A549 (cell line): ENCODE results near the gene PBX4.

ENCODE experiments used
- CHD4 ChIP-seq: fragments of 200-600 bp; sonication (generic); IDR thresholded peaks from 2 replicates; pipeline ENCODE4 v1.6.1; 2016; ENCODE audit warnings: antibody characterized with exemption, mild to moderate bottlenecking, borderline replicate concordance
- EP300 ChIP-seq, 2 experiments: fragments of >200 bp; sonication (Bioruptor Twin); formaldehyde crosslinking; IDR thresholded peaks; 2 replicates in 1 of 2; 3 replicates in 1 of 2; pipeline ENCODE4 v1.6.1; 2016 to 2017
- MAZ ChIP-seq: fragments of 150-350 bp; IDR thresholded peaks from 2 replicates; pipeline ENCODE4 v1.6.1; 2014; ENCODE audit warnings: antibody characterized with exemption, low read depth, low read length, borderline replicate concordance
- RFX5 ChIP-seq: fragments of 450-650 bp; IDR thresholded peaks from 2 replicates; pipeline ENCODE4 v1.7.1; 2014; ENCODE audit warnings: antibody characterized with exemption, mild to moderate bottlenecking, moderate library complexity
- TF ChIP-seq, protein P1 (sequence below): fragments of 150-350 bp; IDR thresholded peaks from 2 replicates; pipeline ENCODE4 v1.6.1; 2014; ENCODE audit warnings: low read depth, mild to moderate bottlenecking, low read length
- TF ChIP-seq, protein P2 (sequence below): fragments of >200 bp; sonication (Bioruptor Twin); formaldehyde crosslinking; IDR thresholded peaks from 3 replicates; pipeline ENCODE4 v1.5.1; 2016

DNA sequence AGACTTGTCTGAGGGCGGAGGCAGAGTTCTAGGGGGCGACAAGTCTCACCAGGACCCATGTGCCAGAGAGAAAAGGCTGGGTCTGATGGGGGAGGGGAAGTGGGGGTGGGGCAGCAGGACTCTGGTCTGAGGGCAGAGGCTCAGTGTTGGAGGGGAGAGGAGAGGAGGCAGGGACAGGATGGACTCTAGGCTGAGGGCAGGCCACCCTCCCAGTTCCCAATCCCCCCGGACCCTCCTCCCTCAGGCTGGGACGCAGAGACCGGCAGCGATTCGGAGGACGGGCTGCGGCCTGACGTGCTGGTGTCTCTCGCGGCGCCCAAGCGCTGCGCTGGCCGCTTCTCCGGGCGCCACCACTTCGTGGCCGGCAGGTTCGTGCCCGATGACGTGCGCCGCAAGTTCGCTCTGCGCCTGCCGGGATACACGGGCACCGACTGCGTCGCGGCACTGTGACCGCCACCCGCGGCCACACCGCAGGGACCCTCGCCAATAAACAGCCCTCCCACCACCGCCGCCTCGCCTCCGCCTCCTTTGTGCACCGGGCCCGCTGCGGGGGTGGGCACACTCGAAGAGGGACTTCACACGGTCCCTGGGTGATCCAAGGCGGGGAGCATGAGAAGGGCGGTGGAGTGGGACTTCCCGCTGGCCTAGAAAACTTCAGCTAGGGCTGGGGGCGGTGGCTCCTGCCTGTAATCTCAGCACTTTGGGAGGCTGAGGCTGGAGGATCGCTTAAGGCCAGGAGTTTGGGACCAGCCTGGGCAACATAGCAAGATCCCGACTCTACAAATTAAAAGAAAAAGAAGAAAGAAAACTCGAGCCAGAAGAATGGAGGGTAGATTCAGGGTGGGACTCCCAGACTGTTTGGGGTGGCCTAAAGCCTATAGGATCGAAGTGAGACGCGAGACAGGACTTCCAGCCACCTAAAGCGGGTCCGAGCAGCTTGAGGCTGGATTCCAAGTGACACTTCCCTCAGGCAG, 81.1 kb downstream of the PBX4 start:
- TF ChIP-seq, protein P1, sequence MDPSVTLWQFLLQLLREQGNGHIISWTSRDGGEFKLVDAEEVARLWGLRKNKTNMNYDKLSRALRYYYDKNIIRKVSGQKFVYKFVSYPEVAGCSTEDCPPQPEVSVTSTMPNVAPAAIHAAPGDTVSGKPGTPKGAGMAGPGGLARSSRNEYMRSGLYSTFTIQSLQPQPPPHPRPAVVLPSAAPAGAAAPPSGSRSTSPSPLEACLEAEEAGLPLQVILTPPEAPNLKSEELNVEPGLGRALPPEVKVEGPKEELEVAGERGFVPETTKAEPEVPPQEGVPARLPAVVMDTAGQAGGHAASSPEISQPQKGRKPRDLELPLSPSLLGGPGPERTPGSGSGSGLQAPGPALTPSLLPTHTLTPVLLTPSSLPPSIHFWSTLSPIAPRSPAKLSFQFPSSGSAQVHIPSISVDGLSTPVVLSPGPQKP, result no peak
- TF ChIP-seq MAZ, result no peak
- TF ChIP-seq, protein P2, sequence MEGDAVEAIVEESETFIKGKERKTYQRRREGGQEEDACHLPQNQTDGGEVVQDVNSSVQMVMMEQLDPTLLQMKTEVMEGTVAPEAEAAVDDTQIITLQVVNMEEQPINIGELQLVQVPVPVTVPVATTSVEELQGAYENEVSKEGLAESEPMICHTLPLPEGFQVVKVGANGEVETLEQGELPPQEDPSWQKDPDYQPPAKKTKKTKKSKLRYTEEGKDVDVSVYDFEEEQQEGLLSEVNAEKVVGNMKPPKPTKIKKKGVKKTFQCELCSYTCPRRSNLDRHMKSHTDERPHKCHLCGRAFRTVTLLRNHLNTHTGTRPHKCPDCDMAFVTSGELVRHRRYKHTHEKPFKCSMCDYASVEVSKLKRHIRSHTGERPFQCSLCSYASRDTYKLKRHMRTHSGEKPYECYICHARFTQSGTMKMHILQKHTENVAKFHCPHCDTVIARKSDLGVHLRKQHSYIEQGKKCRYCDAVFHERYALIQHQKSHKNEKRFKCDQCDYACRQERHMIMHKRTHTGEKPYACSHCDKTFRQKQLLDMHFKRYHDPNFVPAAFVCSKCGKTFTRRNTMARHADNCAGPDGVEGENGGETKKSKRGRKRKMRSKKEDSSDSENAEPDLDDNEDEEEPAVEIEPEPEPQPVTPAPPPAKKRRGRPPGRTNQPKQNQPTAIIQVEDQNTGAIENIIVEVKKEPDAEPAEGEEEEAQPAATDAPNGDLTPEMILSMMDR, result no peak
- TF ChIP-seq RFX5, result no peak
- TF ChIP-seq EP300 (IDR thresholded peaks at IDR 0.05), result no peak
- no peak for TF ChIP-seq CHD4
